SK-N-SH (cell line): ENCODE data around the gene COL10A1.

ENCODE experiments used
- CTCF ChIP-seq: fragments of 200-600 bp; sonication (generic); IDR thresholded peaks from 2 replicates; pipeline ENCODE4 v1.6.1; 2017; ENCODE audit warnings: antibody characterized with exemption, mild to moderate bottlenecking, moderate library complexity
- ELF1 ChIP-seq: IDR thresholded peaks from 2 replicates; pipeline ENCODE4 v1.4.0; 2012
- FOSL2 ChIP-seq: IDR thresholded peaks from 2 replicates; pipeline ENCODE4 v1.4.0; 2012; ENCODE audit warnings: low read depth, mild to moderate bottlenecking, moderate library complexity, borderline replicate concordance
- MAX ChIP-seq: IDR thresholded peaks from 2 replicates; pipeline ENCODE4 v1.4.0; 2012; ENCODE audit warnings: low read depth
- RAD21 ChIP-seq: IDR thresholded peaks from 2 replicates; pipeline ENCODE4 v1.6.1; 2012; ENCODE audit warnings: mild to moderate bottlenecking, low read length
- SIN3A ChIP-seq: IDR thresholded peaks from 2 replicates; pipeline ENCODE4 v1.6.1; 2012; ENCODE audit warnings: low read depth, mild to moderate bottlenecking, low read length, moderate library complexity, borderline replicate concordance

GRCh38 chr6:116106146-116106545 is 19.8 kb downstream of the COL10A1 start:
- TF ChIP-seq CTCF = no peak
- TF ChIP-seq ELF1 = no peak
- TF ChIP-seq SIN3A = no peak
- no peak for TF ChIP-seq FOSL2
- no peak for TF ChIP-seq RAD21
- TF ChIP-seq MAX = no peak
